Gastrocnemius medialis (tissue), 4 donors: ENCODE data around the gene NFX1. TPM values are rescaled to one million over a fixed set of nuclear protein-coding genes. Genes with fewer than 3 reads are reported as not detected.

Source experiments
- ATAC-seq, 2 donors: fragments of 150-250 bp; one replicate each; pipeline ENCODE4 v1.9.1; 2016
- DNase-seq, 2 donors: peaks; one replicate each; pipeline ENCODE4 v3.0.0-alpha.2; 2019
- H3K27ac ChIP-seq, 4 donors: fragments of 200-600 bp; sonication (generic); 1 replicate in 1 of 4; 2 replicates in 3 of 4; pipeline ENCODE4 v1.5.1; 2016 to 2018; ENCODE audit warnings: mild to moderate bottlenecking in 2 of 4, moderate library complexity in 1 of 4
- H3K27me3 ChIP-seq, 3 donors: fragments of 200-600 bp; sonication (generic) in 2 of 3; 1 replicate in 1 of 3; 2 replicates in 2 of 3; pipeline versions ENCODE4 v1.5.1 to v1.6.0; 2016 to 2019; ENCODE audit warnings: mild to moderate bottlenecking in 1 of 3, moderate library complexity in 1 of 3
- H3K36me3 ChIP-seq, 2 donors: fragments of 200-600 bp; sonication (generic) in 1 of 2; one replicate each; pipeline ENCODE4 v1.5.1; 2017 to 2018
- H3K4me1 ChIP-seq, 2 donors: fragments of 200-600 bp; sonication (generic) in 1 of 2; one replicate each; pipeline ENCODE4 v1.5.1; 2016 to 2017; ENCODE audit warnings: mild to moderate bottlenecking in 2 of 2
- H3K4me3 ChIP-seq, 4 donors: fragments of 200-600 bp; sonication (generic) in 3 of 4; 1 replicate in 1 of 4; 2 replicates in 3 of 4; pipeline ENCODE4 v1.5.1; 2016 to 2019; ENCODE audit warnings: mild to moderate bottlenecking in 2 of 4
- H3K9me3 ChIP-seq, 3 donors: fragments of 200-600 bp; sonication (generic) in 2 of 3; 1 replicate in 1 of 3; 2 replicates in 2 of 3; pipeline ENCODE4 v1.5.1; 2016 to 2019
- POLR2A ChIP-seq, 2 donors: fragments of 450-650 bp; IDR thresholded peaks; one replicate each; pipeline ENCODE4 v1.6.1; 2017; ENCODE audit warnings: antibody characterized with exemption in 2 of 2, mild to moderate bottlenecking in 2 of 2, moderate library complexity in 2 of 2
- in situ Hi-C, 4 donors: fragments of 200-750 bp; cut with MboI; loops; one replicate each; pipeline versions ENCODE4 v1.15.0 to v1.8.0; 2017; ENCODE audit warnings: low sequenced_read_pairs in 4 of 4
- intact Hi-C: fragments of 100-400 bp; cut with DNase I; formaldehyde crosslinking; loops from one replicate; pipeline ENCODE4 v1.15.1; 2023; ENCODE audit warnings: low total_unique reads
- total RNA-seq, 4 donors: library from RNA; depleted of rRNA; stranded (reverse); fragments of >200 nt; gene quantifications; one replicate each; pipeline versions ENCODE4 v1.1.0 to v1.2.3, GENCODE V29; 2016
- TF ChIP-seq, protein P1 (sequence below), 5 experiments: fragments of 450-650 bp in 3 of 5; fragments of 200-600 bp in 2 of 5; sonication (generic) in 2 of 5; IDR thresholded peaks in 4 of 5; conservative IDR thresholded peaks in 1 of 5; 1 replicate in 4 of 5; 2 replicates in 1 of 5; pipeline ENCODE4 v1.5.1; 2016 to 2019; ENCODE audit warnings: antibody characterized with exemption in 5 of 5, mild to moderate bottlenecking in 3 of 5, moderate library complexity in 3 of 5

Gene NFX1
- total RNA-seq, 4 donors from 2014 or later, result 29.8 to 52.0 (median 40.6) TPM

DNA sequence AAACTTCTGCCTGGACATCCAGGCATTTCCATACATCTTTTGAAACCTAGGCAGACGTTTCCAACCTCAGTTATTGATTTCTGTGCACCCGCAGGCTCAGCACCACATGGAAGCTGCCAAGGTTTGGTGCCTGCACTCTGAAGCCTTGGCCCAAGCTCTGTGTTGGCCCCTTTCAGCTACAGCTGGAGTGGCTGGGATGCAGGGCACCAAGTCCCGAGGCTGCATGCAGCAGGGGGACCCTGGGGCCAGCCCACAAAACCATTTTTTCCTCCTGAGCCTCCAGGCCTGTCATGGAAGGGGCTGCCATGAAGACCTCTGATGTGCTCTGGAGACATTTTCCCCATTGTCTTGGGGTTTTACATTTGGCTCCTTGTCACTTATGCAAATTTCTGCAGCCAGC, 49.9 kb downstream of the NFX1 start:
- intact Hi-C loops (no loop called here), in situ Hi-C loops (no loop called here)
- TF ChIP-seq, protein P1, sequence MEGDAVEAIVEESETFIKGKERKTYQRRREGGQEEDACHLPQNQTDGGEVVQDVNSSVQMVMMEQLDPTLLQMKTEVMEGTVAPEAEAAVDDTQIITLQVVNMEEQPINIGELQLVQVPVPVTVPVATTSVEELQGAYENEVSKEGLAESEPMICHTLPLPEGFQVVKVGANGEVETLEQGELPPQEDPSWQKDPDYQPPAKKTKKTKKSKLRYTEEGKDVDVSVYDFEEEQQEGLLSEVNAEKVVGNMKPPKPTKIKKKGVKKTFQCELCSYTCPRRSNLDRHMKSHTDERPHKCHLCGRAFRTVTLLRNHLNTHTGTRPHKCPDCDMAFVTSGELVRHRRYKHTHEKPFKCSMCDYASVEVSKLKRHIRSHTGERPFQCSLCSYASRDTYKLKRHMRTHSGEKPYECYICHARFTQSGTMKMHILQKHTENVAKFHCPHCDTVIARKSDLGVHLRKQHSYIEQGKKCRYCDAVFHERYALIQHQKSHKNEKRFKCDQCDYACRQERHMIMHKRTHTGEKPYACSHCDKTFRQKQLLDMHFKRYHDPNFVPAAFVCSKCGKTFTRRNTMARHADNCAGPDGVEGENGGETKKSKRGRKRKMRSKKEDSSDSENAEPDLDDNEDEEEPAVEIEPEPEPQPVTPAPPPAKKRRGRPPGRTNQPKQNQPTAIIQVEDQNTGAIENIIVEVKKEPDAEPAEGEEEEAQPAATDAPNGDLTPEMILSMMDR (IDR thresholded peaks at IDR 0.05 in 4 of 5, conservative IDR thresholded peaks at IDR 0.05 in 1 of 5), result no peak
- no peak for TF ChIP-seq POLR2A (IDR thresholded peaks at IDR 0.05)
- DNase-seq (no peak), ATAC-seq (no peak)
- no peaks in the 10 kb centered on the region for H3K4me1 ChIP-seq
- H3K4me3 ChIP-seq, result no peak overlapping the region
- no peak overlapping the region for H3K27ac ChIP-seq
- H3K36me3 ChIP-seq, result peaks cover 2 to 99% of the 10 kb centered on the region in 2 donors
- H3K27me3 ChIP-seq, result no peaks in the 10 kb centered on the region
- H3K9me3 ChIP-seq, result no peaks in the 10 kb centered on the region

DNA sequence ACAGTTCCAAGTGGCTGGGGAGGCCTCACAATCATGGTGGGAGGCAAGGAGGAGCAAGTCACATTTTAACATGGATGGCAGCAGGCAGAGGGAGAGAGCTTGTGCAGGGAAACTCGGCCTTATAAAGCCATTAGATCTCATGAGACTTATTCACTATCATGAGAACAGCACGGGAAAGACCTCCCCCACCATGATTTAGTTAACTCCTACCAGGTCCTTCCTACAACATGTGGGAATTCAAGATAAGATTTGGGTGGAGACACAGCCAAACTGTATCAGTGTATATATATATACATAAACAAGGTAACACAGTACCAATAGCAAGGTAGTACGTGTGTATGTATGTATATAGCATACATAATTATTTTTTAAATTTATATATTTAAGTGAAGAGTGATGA, 50.9 kb downstream of the NFX1 start:
- in situ Hi-C loops, result no loop called here
- no peak for TF ChIP-seq POLR2A (IDR thresholded peaks at IDR 0.05)
- TF ChIP-seq, protein P1 (IDR thresholded peaks at IDR 0.05 in 4 of 5, conservative IDR thresholded peaks at IDR 0.05 in 1 of 5), result no peak
- Histone ChIP-seq H3K36me3 (peaks cover 6 to 99% of the 10 kb centered on the region in 2 donors), H3K27me3 (no peaks in the 10 kb centered on the region), H3K4me3 (no peak overlapping the region), H3K27ac (no peak overlapping the region), H3K4me1 (no peaks in the 10 kb centered on the region), H3K9me3 (no peaks in the 10 kb centered on the region)
- ATAC-seq (no peak), DNase-seq (no peak)
- intact Hi-C loops, result no loop called here

DNA sequence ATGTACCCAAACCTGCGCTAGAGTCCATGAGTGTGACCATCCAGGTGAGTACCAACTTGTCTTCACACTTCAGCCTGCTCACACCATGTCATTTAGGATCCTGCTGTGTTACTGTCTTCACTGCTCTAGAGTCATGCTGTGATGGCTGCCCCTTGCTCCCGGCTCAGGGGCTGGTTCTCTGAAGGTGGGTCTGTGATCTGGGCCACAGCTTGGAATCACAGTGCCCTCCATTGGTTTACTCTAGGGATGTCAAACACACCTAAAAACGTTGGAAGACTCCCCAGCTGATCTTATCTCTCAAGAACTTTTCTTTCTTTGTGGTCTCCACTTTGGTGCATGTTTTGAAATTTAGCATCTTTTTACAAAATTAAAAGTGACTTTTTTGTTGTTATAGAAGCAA, 53.8 kb downstream of the NFX1 start:
- Histone ChIP-seq H3K27ac (no peak overlapping the region), H3K4me1 (no peaks in the 10 kb centered on the region), H3K36me3 (peaks cover 6 to 99% of the 10 kb centered on the region in 2 donors), H3K27me3 (no peaks in the 10 kb centered on the region), H3K4me3 (no peak overlapping the region), H3K9me3 (no peaks in the 10 kb centered on the region)
- DNase-seq (no peak), ATAC-seq (no peak)
- TF ChIP-seq, protein P1 (IDR thresholded peaks at IDR 0.05 in 4 of 5, conservative IDR thresholded peaks at IDR 0.05 in 1 of 5), result no peak
- no peak for TF ChIP-seq POLR2A (IDR thresholded peaks at IDR 0.05)
- intact Hi-C loops, result no loop called here
- in situ Hi-C loops, result no loop called here

DNA sequence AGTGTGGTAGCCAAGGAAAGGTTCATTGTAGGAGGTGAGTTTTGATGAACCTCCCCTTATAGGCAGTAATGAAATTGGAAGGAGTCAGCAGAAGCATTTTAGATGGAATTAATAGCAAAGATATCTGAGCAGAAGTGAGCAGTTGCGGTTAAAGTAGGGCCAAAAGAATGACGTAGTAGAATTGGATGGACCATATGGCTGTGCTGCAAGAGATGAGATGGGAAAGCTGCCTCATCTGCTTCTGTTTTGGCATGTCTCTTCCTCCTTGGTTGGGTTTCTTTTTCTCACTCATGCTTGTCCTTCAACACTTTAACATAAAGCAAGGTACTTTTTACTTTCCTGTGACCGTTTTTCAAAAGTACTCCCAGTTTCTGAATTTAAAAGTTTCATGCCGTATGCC, 56.2 kb downstream of the NFX1 start:
- TF ChIP-seq, protein P1 (IDR thresholded peaks at IDR 0.05 in 4 of 5, conservative IDR thresholded peaks at IDR 0.05 in 1 of 5), result no peak
- TF ChIP-seq POLR2A (IDR thresholded peaks at IDR 0.05), result no peak
- H3K9me3 ChIP-seq, result no peaks in the 10 kb centered on the region
- in situ Hi-C loops, result no loop called here
- no peak overlapping the region for H3K4me3 ChIP-seq
- no peaks in the 10 kb centered on the region for H3K27me3 ChIP-seq
- DNase-seq (no peak), ATAC-seq (no peak)
- intact Hi-C loops, result no loop called here
- H3K36me3 ChIP-seq, result peaks cover 6 to 85% of the 10 kb centered on the region in 2 donors
- no peak overlapping the region for H3K27ac ChIP-seq
- no peaks in the 10 kb centered on the region for H3K4me1 ChIP-seq

DNA sequence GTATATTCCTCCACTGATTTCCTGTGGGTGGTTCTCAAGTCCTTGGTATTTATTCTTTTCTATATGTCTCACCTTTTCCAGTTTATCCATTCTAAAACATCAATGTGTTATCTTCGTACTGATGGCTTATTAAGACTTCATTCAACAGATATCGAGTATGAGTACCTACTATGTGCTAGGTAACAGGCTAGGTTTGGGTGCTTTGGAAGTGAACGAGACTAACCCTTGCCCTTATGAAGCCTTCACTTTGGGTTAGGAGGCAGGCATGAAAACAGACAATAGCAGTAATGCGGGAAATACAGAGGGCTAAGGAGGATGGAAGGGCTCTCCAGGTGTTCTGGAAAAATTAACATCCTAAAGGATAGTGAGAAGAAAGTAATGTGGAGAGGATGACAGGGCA, 58.7 kb downstream of the NFX1 start:
- H3K4me1 ChIP-seq, result no peaks in the 10 kb centered on the region
- no peaks in the 10 kb centered on the region for H3K9me3 ChIP-seq
- no peak overlapping the region for H3K4me3 ChIP-seq
- DNase-seq (no peak), ATAC-seq (no peak)
- no peak for TF ChIP-seq POLR2A (IDR thresholded peaks at IDR 0.05)
- TF ChIP-seq, protein P1 (IDR thresholded peaks at IDR 0.05 in 4 of 5, conservative IDR thresholded peaks at IDR 0.05 in 1 of 5), result no peak
- in situ Hi-C loops, result no loop called here
- H3K27ac ChIP-seq, result no peak overlapping the region
- H3K36me3 ChIP-seq, result peaks cover 4 to 62% of the 10 kb centered on the region in 2 donors
- intact Hi-C loops, result no loop called here
- no peaks in the 10 kb centered on the region for H3K27me3 ChIP-seq
